ENCODE data around the gene TMEM40.

- TF ChIP-seq CTCF (IDR thresholded peaks at IDR 0.05) (no peak), EP300 (IDR thresholded peaks at IDR 0.05) (no peak)
Measured at GRCh38 chr3:12759693-12760565, 870 bp upstream of the TMEM40 start.
